Measurements from ENCODE around the gene CHRNA5.
"Not testable (repeated sequence)": the region's sequence is repeated elsewhere in the genome, so short reads cannot be mapped to it uniquely, and the experiment has no call there.

CHRNA5 gene

GRCh38 chr15:78550194-78550593 lies 15.1 kb upstream of the CHRNA5 start:
- Mint-ChIP-seq H3K27me3 (ENCODE audit: low read depth) (no peaks in the 10 kb centered on the region), H3K27ac (no peak overlapping the region), H3K4me1 (ENCODE audit: low read depth) (no peaks in the 10 kb centered on the region), H3K9me3 (no peaks in the 10 kb centered on the region), H3K4me3 (no peak overlapping the region), H3K36me3 (ENCODE audit: low read depth) (peaks cover 42% of the 10 kb centered on the region)
- DNase-seq (ENCODE audit: low spot score), result no peak

- Mint-ChIP-seq H3K4me3 (no peak overlapping the region), H3K4me1 (ENCODE audit: low read depth) (no peaks in the 10 kb centered on the region), H3K36me3 (ENCODE audit: low read depth) (peaks cover 35% of the 10 kb centered on the region), H3K27ac (no peak overlapping the region), H3K27me3 (ENCODE audit: low read depth) (no peaks in the 10 kb centered on the region), H3K9me3 (no peaks in the 10 kb centered on the region)
- DNase-seq (ENCODE audit: low spot score), result no peak
Measured at GRCh38 chr15:78550815-78551214, 14.5 kb upstream of the CHRNA5 start.

- no peak overlapping the region for H3K4me3 Mint-ChIP-seq
- H3K27ac Mint-ChIP-seq, result no peak overlapping the region
- peaks cover 27% of the 10 kb centered on the region for H3K36me3 Mint-ChIP-seq (ENCODE audit: low read depth)
- H3K9me3 Mint-ChIP-seq, result no peaks in the 10 kb centered on the region
- H3K4me1 Mint-ChIP-seq (ENCODE audit: low read depth), result no peaks in the 10 kb centered on the region
- H3K27me3 Mint-ChIP-seq (ENCODE audit: low read depth), result no peaks in the 10 kb centered on the region
- DNase-seq (ENCODE audit: low spot score), result no peak
Measured at GRCh38 chr15:78551902-78552301, 13.4 kb upstream of the CHRNA5 start.

- no peak for DNase-seq (ENCODE audit: low spot score)
- no peak overlapping the region for H3K27ac Mint-ChIP-seq
- H3K27me3 Mint-ChIP-seq (ENCODE audit: low read depth), result no peaks in the 10 kb centered on the region
- H3K4me1 Mint-ChIP-seq (ENCODE audit: low read depth), result no peaks in the 10 kb centered on the region
- H3K9me3 Mint-ChIP-seq, result no peaks in the 10 kb centered on the region
- peaks cover 23% of the 10 kb centered on the region for H3K36me3 Mint-ChIP-seq (ENCODE audit: low read depth)
- H3K4me3 Mint-ChIP-seq, result no peak overlapping the region
Measured at GRCh38 chr15:78552597-78552996, 12.7 kb upstream of the CHRNA5 start.

GRCh38 chr15:78560201-78560600 lies 5.1 kb upstream of the CHRNA5 start:
- not testable (repeated sequence) for DNase-seq (ENCODE audit: low spot score); H3K9me3 Mint-ChIP-seq; H3K36me3 Mint-ChIP-seq (ENCODE audit: low read depth); H3K4me3 Mint-ChIP-seq; H3K27ac Mint-ChIP-seq; H3K4me1 Mint-ChIP-seq (ENCODE audit: low read depth)
- H3K27me3 Mint-ChIP-seq (ENCODE audit: low read depth), result peaks cover 13% of the 10 kb centered on the region

- peaks cover 16% of the 10 kb centered on the region for H3K4me1 Mint-ChIP-seq (ENCODE audit: low read depth)
- no peak overlapping the region for H3K4me3 Mint-ChIP-seq
- H3K27me3 Mint-ChIP-seq (ENCODE audit: low read depth), result peaks cover 19% of the 10 kb centered on the region
- no peaks in the 10 kb centered on the region for H3K9me3 Mint-ChIP-seq
- H3K27ac Mint-ChIP-seq, result no peak overlapping the region
- no peak for DNase-seq (ENCODE audit: low spot score)
- H3K36me3 Mint-ChIP-seq (ENCODE audit: low read depth), result no peaks in the 10 kb centered on the region
Measured at GRCh38 chr15:78561490-78561889, 3.8 kb upstream of the CHRNA5 start.

- Mint-ChIP-seq H3K4me1 (ENCODE audit: low read depth) (peaks cover 25% of the 10 kb centered on the region), H3K36me3 (ENCODE audit: low read depth) (no peaks in the 10 kb centered on the region), H3K9me3 (no peaks in the 10 kb centered on the region), H3K4me3 (no peak overlapping the region), H3K27ac (no peak overlapping the region), H3K27me3 (ENCODE audit: low read depth) (peaks cover 28% of the 10 kb centered on the region)
- no peak for DNase-seq (ENCODE audit: low spot score)
Measured at GRCh38 chr15:78563092-78563491, 2.2 kb upstream of the CHRNA5 start.

- peak overlapping the region; percentile 60 for H3K27ac Mint-ChIP-seq
- no peaks in the 10 kb centered on the region for H3K36me3 Mint-ChIP-seq (ENCODE audit: low read depth)
- peak overlapping the region; percentile 88 for H3K4me3 Mint-ChIP-seq
- H3K4me1 Mint-ChIP-seq (ENCODE audit: low read depth), result peaks cover 25% of the 10 kb centered on the region
- no peak for DNase-seq (ENCODE audit: low spot score)
- H3K27me3 Mint-ChIP-seq (ENCODE audit: low read depth), result peaks cover 22% of the 10 kb centered on the region
- H3K9me3 Mint-ChIP-seq, result no peaks in the 10 kb centered on the region
Measured at GRCh38 chr15:78564743-78565096, 600 bp upstream of the CHRNA5 start.

GRCh38 chr15:78565951-78566774 lies 843 bp downstream of the CHRNA5 start:
- peaks cover 25% of the 10 kb centered on the region for H3K4me1 Mint-ChIP-seq (ENCODE audit: low read depth)
- no peaks in the 10 kb centered on the region for H3K36me3 Mint-ChIP-seq (ENCODE audit: low read depth)
- H3K9me3 Mint-ChIP-seq, result no peaks in the 10 kb centered on the region
- H3K4me3 Mint-ChIP-seq, result peak overlapping the region; percentile 87
- peak overlapping the region; percentile 32 for H3K27ac Mint-ChIP-seq
- DNase-seq (ENCODE audit: low spot score), result no peak
- peaks cover 22% of the 10 kb centered on the region for H3K27me3 Mint-ChIP-seq (ENCODE audit: low read depth)

GRCh38 chr15:78567531-78567930 lies 2.2 kb downstream of the CHRNA5 start:
- Mint-ChIP-seq H3K27me3 (ENCODE audit: low read depth) (peaks cover 17% of the 10 kb centered on the region), H3K4me3 (no peak overlapping the region), H3K27ac (no peak overlapping the region), H3K36me3 (ENCODE audit: low read depth) (no peaks in the 10 kb centered on the region), H3K9me3 (no peaks in the 10 kb centered on the region), H3K4me1 (ENCODE audit: low read depth) (peaks cover 25% of the 10 kb centered on the region)
- DNase-seq (ENCODE audit: low spot score), result no peak

GRCh38 chr15:78570710-78571109 lies 5.4 kb downstream of the CHRNA5 start:
- Mint-ChIP-seq H3K36me3 (ENCODE audit: low read depth) (no peaks in the 10 kb centered on the region), H3K27ac (no peak overlapping the region), H3K9me3 (no peaks in the 10 kb centered on the region), H3K27me3 (ENCODE audit: low read depth) (peaks cover 15% of the 10 kb centered on the region), H3K4me3 (no peak overlapping the region), H3K4me1 (ENCODE audit: low read depth) (peaks cover 16% of the 10 kb centered on the region)
- DNase-seq (ENCODE audit: low spot score), result no peak

GRCh38 chr15:78571382-78571781 lies 6.1 kb downstream of the CHRNA5 start:
- no peak overlapping the region for H3K4me3 Mint-ChIP-seq

GRCh38 chr15:78573416-78573815 lies 8.1 kb downstream of the CHRNA5 start:
- H3K4me3 Mint-ChIP-seq, result no peak overlapping the region
- no peak for DNase-seq (ENCODE audit: low spot score)
- no peak overlapping the region for H3K27ac Mint-ChIP-seq
- H3K4me1 Mint-ChIP-seq (ENCODE audit: low read depth), result no peaks in the 10 kb centered on the region
- no peaks in the 10 kb centered on the region for H3K9me3 Mint-ChIP-seq
- H3K36me3 Mint-ChIP-seq (ENCODE audit: low read depth), result no peaks in the 10 kb centered on the region
- H3K27me3 Mint-ChIP-seq (ENCODE audit: low read depth), result no peaks in the 10 kb centered on the region

More at GRCh38 chr15:78571382-78571781, 6.1 kb downstream of the CHRNA5 start:
- peaks cover 10% of the 10 kb centered on the region for H3K4me1 Mint-ChIP-seq (ENCODE audit: low read depth)
- no peaks in the 10 kb centered on the region for H3K9me3 Mint-ChIP-seq
- H3K36me3 Mint-ChIP-seq (ENCODE audit: low read depth), result no peaks in the 10 kb centered on the region
- no peak overlapping the region for H3K27ac Mint-ChIP-seq
- no peak for DNase-seq (ENCODE audit: low spot score)
- peaks cover 10% of the 10 kb centered on the region for H3K27me3 Mint-ChIP-seq (ENCODE audit: low read depth)

- Mint-ChIP-seq H3K4me1 (ENCODE audit: low read depth) (no peaks in the 10 kb centered on the region), H3K4me3 (no peak overlapping the region), H3K9me3 (no peaks in the 10 kb centered on the region), H3K36me3 (ENCODE audit: low read depth) (no peaks in the 10 kb centered on the region), H3K27ac (no peak overlapping the region), H3K27me3 (ENCODE audit: low read depth) (no peaks in the 10 kb centered on the region)
- no peak for DNase-seq (ENCODE audit: low spot score)
Measured at GRCh38 chr15:78574944-78575343, 9.6 kb downstream of the CHRNA5 start.

GRCh38 chr15:78597583-78597982 lies 32.3 kb downstream of the CHRNA5 start:
- H3K9me3 Mint-ChIP-seq, result no peaks in the 10 kb centered on the region
- no peak overlapping the region for H3K27ac Mint-ChIP-seq
- H3K4me3 Mint-ChIP-seq, result no peak overlapping the region
- no peaks in the 10 kb centered on the region for H3K36me3 Mint-ChIP-seq (ENCODE audit: low read depth)
- H3K4me1 Mint-ChIP-seq (ENCODE audit: low read depth), result no peaks in the 10 kb centered on the region
- no peaks in the 10 kb centered on the region for H3K27me3 Mint-ChIP-seq (ENCODE audit: low read depth)
- DNase-seq (ENCODE audit: low spot score), result no peak
